Ectodermal cell (in vitro differentiated cells): ENCODE data around the gene ESPN.
A peak's percentile ranks its signal among the peaks of the same experiment; 100 is the strongest.
"Not testable (repeated sequence)": the region's sequence is repeated elsewhere in the genome, so short reads cannot be mapped to it uniquely, and the experiment has no call there.

Source experiments
- H3K27ac ChIP-seq: 2 replicates; pipeline ENCODE4 v1.7.0; 2013; ENCODE audit warnings: mild to moderate bottlenecking, low read depth, low read length; ENCODE audit not compliant: insufficient read depth, poor library complexity, severe bottlenecking
- H3K27me3 ChIP-seq: 2 replicates; pipeline ENCODE4 v1.7.0; 2013; ENCODE audit warnings: mild to moderate bottlenecking, low read length; ENCODE audit not compliant: insufficient read depth, control insufficient read depth, poor library complexity, severe bottlenecking
- H3K36me3 ChIP-seq: one replicate; pipeline ENCODE4 v1.7.0; 2013; ENCODE audit warnings: low read length; ENCODE audit not compliant: control insufficient read depth, insufficient read depth
- H3K4me1 ChIP-seq: one replicate; pipeline ENCODE4 v1.7.0; 2013; ENCODE audit warnings: low read length; ENCODE audit not compliant: control insufficient read depth, insufficient read depth
- H3K4me3 ChIP-seq: 2 replicates; pipeline ENCODE4 v1.7.0; 2013; ENCODE audit warnings: low read depth, low read length, control low read depth; ENCODE audit not compliant: insufficient read depth
- H3K9me3 ChIP-seq: 2 replicates; pipeline ENCODE4 v1.7.0; 2013; ENCODE audit warnings: mild to moderate bottlenecking, low read length, moderate library complexity; ENCODE audit not compliant: control insufficient read depth
- WGBS, 2 experiments: methylation state at CpG; one replicate each; pipeline ENCODE4 v1.1.7; 2013; ENCODE audit warnings: missing lambda C conversion rate in 2 of 2; 5-methylcytosine and 5-hydroxymethylcytosine counted together

ESPN gene

DNA sequence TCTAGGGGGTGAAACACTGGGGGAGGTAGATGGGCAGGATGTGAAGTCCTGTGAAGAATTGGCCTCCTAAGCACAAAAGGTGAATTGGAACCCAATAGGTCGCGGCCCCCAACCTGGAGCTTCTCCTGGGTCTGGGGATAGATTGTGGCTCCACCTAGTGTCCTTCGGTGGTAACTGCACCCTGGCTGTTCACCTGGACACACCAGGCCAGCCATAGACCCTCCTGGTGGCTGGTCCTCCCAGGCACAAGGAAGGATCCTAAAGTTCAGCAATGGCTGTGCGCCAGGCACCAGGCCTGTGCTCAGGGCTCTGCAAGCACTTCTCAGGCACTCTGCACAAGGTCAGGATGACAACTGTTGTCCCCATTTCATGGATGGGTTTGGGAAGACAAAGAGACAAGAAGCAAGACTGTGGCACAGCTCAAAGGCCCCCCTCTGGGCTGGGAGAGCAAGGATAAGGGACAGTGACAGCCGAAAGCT lies 13.5 kb downstream of the ESPN start:
- peaks cover 26% of the 10 kb centered on the region for H3K27me3 ChIP-seq
- H3K36me3 ChIP-seq, result no peaks in the 10 kb centered on the region
- no peaks in the 10 kb centered on the region for H3K9me3 ChIP-seq
- 28 to 29% methylated on average over 5 of the region's 5 CpGs for WGBS, 2 experiments
- H3K27ac ChIP-seq, result no peak overlapping the region
- H3K4me1 ChIP-seq, result no peaks in the 10 kb centered on the region
- no peak overlapping the region for H3K4me3 ChIP-seq

DNA sequence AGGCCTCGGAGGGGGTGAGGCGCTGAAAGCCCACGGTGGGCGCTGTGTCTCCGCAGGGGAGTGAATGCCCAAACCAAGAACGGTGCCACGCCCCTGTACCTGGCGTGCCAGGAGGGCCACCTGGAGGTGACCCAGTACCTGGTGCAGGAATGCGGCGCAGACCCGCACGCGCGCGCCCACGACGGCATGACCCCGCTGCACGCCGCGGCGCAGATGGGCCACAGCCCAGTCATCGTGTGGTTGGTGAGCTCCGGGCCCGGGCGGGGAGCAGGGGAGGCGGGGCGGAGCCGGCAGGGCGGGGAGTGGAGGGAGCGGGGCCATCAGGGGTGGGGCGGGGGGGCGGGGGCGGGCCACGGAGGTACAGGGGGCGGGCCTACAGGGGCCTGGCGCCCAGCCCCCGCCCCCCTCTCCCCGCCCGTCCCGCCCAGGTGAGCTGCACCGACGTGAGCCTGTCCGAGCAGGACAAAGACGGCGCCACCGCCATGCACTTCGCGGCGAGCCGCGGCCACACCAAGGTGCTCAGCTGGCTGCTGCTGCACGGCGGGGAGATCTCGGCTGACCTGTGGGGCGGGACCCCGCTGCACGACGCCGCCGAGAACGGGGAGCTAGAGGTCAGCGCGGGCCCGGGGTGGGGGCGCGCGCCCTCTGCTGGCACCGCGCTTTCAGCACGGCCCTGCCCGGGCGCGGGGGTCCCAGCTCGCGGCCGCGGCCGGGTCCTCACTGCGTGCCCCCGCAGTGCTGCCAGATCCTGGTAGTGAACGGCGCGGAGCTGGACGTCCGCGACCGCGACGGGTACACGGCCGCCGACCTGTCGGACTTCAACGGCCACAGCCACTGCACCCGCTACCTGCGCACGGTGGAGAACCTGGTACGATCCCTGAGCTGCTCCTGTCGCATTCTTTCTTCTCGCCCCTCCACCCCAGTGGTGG lies 15.9 kb downstream of the ESPN start:
- H3K36me3 ChIP-seq, result no peaks in the 10 kb centered on the region
- H3K27ac ChIP-seq, result no peak overlapping the region
- H3K4me1 ChIP-seq, result no peaks in the 10 kb centered on the region
- peak overlapping the region; percentile 19 for H3K4me3 ChIP-seq
- no peaks in the 10 kb centered on the region for H3K9me3 ChIP-seq
- H3K27me3 ChIP-seq, result peaks cover 26% of the 10 kb centered on the region
- 10 to 11% methylated on average over 89 to 101 of the region's 101 CpGs for WGBS, 2 experiments

DNA sequence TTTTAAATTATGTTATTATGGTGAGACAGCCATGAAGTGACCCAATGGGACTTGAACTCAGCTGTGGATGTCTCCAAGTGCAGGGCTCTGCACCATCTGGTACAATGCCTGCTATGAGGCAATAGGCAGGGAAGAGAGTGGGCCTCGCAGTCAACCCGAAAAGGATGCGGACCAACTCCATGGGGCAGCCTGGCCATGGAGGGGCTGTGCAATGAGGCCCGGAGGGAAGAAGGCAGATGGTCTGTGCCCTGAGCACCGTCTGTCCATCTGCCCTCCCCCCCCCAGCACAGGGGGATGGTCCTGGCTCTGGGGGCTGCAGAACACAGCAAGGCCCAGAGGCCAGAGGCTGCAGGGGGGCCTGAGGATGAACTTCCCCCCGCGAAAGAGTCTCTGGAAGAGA lies 17.0 kb downstream of the ESPN start:
- H3K27me3 ChIP-seq, result peaks cover 27% of the 10 kb centered on the region
- no peaks in the 10 kb centered on the region for H3K36me3 ChIP-seq
- H3K27ac ChIP-seq, result no peak overlapping the region
- peaks cover 8% of the 10 kb centered on the region for H3K4me1 ChIP-seq
- WGBS, 2 experiments, result 69 to 71% methylated on average over 7 of the region's 7 CpGs
- no peaks in the 10 kb centered on the region for H3K9me3 ChIP-seq
- no peak overlapping the region for H3K4me3 ChIP-seq

DNA sequence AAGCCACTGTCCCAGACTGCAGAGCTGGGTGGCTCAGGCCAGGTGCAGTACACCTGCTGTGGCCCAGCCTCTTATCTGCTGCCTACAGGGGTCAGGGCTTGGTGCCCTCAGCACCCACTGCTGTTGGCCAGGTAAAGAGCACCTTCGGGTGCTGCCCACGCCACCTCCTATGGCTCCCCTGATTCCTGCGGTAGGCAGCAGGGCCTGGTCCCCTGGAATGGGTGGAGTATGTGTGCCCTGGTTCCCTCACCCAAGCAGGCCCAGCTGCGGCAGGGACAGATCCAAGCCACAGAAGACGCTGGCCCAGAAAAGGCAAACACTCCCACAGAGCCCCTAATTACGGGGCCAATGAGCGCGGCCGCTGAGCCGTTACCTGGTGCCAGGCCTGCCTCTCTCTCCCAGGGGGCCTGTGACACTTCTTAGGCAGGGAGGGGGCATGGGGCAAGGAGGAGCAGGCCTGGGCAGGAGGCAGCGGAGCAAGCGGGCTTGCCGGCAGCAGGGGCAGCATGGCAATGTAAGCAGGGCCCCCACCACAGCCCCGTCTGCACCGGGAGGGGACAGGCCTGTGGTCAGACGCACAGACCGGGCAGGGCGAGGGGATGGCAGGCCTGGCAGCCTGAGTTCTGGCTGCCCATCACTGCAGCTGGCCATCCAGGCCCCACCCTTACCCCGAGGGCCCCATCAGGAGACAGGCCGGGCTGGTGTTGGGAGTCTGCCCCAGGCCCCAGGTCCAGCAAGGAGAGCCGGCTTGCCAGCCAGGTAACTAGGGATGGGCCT lies 19.0 kb downstream of the ESPN start:
- H3K27ac ChIP-seq, result no peak overlapping the region
- no peak overlapping the region for H3K4me3 ChIP-seq
- peaks cover 47% of the 10 kb centered on the region for H3K27me3 ChIP-seq
- H3K36me3 ChIP-seq, result no peaks in the 10 kb centered on the region
- no peaks in the 10 kb centered on the region for H3K9me3 ChIP-seq
- peaks cover 14% of the 10 kb centered on the region for H3K4me1 ChIP-seq
- WGBS, 2 experiments, result 88 to 90% methylated on average over 21 of the region's 21 CpGs

DNA sequence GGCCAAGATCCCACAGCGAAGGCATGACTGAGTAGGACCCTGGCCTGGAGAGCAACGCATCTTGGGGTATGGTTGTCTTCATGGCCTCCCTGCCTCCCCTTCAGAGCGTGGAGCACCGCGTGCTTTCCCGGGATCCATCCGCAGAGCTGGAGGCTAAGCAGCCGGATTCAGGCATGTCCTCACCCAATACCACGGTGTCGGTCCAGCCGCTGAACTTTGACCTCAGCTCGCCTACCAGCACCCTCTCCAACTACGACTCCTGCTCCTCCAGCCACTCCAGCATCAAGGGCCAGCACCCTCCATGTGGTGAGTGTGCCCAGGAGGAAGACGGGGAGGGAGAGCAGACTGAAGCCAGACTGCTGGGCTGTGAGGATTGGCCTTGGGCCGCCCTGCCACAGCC lies 19.8 kb downstream of the ESPN start:
- Histone ChIP-seq H3K9me3 (no peaks in the 10 kb centered on the region), H3K27me3 (peaks cover 52% of the 10 kb centered on the region), H3K4me3 (no peak overlapping the region), H3K4me1 (peaks cover 17% of the 10 kb centered on the region), H3K36me3 (no peaks in the 10 kb centered on the region), H3K27ac (no peak overlapping the region)
- WGBS, 2 experiments, result 92 to 93% methylated on average over 15 of the region's 15 CpGs

DNA sequence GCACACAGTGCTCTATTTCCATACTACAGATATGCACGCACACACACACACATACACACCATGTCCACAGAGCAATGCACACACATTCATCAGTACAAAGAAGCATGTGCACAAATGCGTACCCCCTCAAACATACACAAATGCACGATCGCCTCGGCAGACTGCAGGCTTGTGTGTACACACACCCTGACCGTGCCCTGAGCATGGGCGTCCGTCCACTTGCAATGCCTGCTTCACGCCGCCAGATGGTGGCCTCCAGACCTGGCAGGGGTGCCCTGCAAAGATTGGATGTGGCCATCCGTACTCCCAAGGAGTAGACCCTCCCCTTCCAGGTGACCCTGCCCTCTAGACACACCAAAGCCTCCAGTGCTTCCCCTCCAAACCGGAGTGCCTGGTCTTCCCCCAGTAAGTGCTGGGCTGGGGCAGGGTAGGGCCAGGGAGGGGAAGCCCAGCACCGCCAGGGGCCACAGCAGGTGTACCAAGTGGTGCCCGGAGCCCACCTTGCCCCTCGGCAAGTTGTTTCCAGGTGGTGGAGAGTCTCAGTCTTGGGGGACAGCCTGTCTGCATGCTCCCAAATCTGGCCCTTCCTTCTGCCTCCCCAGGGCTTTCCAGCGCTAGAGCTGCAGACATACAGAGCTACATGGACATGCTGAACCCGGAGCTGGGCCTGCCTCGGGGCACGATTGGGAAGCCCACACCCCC lies 20.6 kb downstream of the ESPN start:
- Histone ChIP-seq H3K36me3 (no peaks in the 10 kb centered on the region), H3K4me1 (peaks cover 25% of the 10 kb centered on the region), H3K9me3 (no peaks in the 10 kb centered on the region), H3K27ac (no peak overlapping the region), H3K27me3 (peaks cover 52% of the 10 kb centered on the region), H3K4me3 (no peak overlapping the region)
- 80 to 84% methylated on average over 17 of the region's 19 CpGs for WGBS, 2 experiments

DNA sequence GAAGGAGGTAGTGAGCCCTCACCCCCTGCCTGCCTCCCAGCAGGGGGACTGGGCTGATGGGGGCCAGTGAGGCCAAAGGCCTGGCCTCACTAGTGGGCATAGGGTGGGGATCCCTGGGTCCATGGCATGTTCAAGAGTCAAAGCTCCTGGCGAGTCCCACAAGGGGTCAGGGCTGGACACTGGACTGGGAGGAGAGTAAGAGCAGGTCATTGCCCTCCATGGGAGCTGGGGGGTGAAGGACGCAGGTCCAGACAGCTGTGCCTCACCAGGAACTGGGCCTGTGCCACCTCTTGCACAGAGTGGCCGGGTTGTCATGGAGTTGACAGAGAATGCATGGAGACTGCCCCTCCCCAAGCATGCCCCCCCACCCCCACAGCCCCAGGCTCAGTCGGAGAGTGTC lies 21.4 kb downstream of the ESPN start:
- 89% methylated on average over 3 of the region's 4 CpGs for WGBS, 2 experiments
- not testable (repeated sequence) for H3K9me3 ChIP-seq, H3K4me3 ChIP-seq, H3K27ac ChIP-seq, H3K36me3 ChIP-seq
- Histone ChIP-seq H3K27me3 (peaks cover 54% of the 10 kb centered on the region), H3K4me1 (peaks cover 31% of the 10 kb centered on the region)

DNA sequence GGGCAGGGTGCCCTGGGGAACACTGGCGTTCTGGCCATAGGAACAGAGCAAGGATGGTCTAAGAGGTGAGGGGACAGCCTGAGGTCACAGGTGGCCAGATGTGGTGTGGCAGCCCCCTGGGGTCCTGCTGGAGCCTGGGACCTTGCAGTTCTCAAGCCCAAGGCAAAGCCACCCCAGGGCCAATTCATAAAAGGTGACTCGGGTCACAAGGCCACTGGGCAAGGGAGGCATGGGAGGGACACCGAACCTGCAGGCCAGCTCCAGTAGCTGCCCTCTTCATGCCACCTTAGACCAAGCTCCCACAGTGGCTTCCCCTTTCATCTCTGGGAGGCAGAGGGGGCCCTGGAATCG lies 22.1 kb downstream of the ESPN start:
- Histone ChIP-seq H3K36me3 (no peaks in the 10 kb centered on the region), H3K27ac (no peak overlapping the region), H3K27me3 (peaks cover 49% of the 10 kb centered on the region), H3K4me1 (peaks cover 31% of the 10 kb centered on the region), H3K4me3 (peak overlapping the region; percentile 37), H3K9me3 (no peaks in the 10 kb centered on the region)
- WGBS, 2 experiments, result 63 to 66% methylated on average over 4 of the region's 4 CpGs

DNA sequence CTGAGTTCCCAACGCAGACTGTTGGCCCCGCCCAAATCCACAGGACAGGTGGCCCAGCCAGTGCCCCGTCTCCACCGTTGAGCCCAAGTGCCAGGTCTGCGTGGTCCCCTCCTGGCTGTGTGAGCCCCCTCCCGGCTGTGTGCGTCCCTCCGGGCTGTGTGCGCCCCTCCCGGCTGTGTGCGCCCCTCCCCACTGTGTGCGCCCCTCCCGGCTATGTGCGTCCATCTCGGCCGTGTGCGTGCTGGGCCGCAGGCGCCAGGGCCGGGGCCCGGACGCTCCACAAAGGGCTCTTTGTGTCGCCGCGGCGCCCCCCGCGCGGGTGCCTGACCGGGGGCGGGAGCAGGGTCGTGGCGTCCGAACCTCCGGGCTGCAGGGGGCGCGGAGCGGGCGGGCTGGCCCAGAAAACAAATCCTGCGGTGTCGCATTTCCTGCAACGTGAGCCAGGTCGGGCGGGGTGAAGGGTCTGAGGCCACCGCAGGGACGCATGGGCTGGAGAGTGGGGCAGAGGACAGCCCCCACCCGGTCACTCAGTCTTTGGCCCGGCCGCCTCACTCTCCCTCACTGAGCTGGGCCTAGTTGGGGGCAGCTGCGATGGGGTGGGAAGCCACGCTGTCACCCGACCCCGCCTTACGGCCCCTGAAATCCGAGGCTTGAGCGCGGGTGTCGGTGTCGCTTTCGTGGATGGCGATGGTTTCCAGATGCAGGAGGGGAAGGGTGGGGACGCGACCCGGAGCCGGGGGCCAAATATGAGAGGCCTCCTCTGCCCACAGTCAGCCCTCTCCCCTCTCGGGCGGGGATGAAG lies 22.6 kb downstream of the ESPN start:
- Histone ChIP-seq H3K4me1 (peaks cover 31% of the 10 kb centered on the region), H3K4me3 (peak overlapping the region; percentile 37), H3K27ac (no peak overlapping the region), H3K9me3 (no peaks in the 10 kb centered on the region), H3K27me3 (peaks cover 53% of the 10 kb centered on the region), H3K36me3 (no peaks in the 10 kb centered on the region)
- 1% methylated on average over 67 of the region's 67 CpGs for WGBS, 2 experiments
